HG02610 (cell line): ENCODE measurements around the gene TMCO1.
"Not testable (repeated sequence)": the region's sequence is repeated elsewhere in the genome, so short reads cannot be mapped to it uniquely, and the experiment has no call there.

Source experiments
- ATAC-seq: cut with Tn5 transposase; IDR thresholded peaks from one replicate; pipeline ENCODE4 v1.9.1; 2021; ENCODE audit warnings: mild to moderate bottlenecking, moderate library complexity; ENCODE audit not compliant: unreplicated experiment

The TMCO1 gene

GRCh38 chr1:165688046-165688445, 80.6 kb downstream of the TMCO1 start:
- ATAC-seq: no peak

- peak; percentile 34 for ATAC-seq
Measured at GRCh38 chr1:165686971-165687433, 81.7 kb downstream of the TMCO1 start.

- ATAC-seq: peak; percentile 57
Measured at GRCh38 chr1:165686121-165686970, 82.3 kb downstream of the TMCO1 start.

GRCh38 chr1:165683848-165684485, 84.7 kb downstream of the TMCO1 start:
- no peak for ATAC-seq

GRCh38 chr1:165680773-165681172, 87.9 kb downstream of the TMCO1 start:
- not testable (repeated sequence) for ATAC-seq

GRCh38 chr1:165680303-165680702, 88.4 kb downstream of the TMCO1 start:
- ATAC-seq: no peak

- no peak for ATAC-seq
Measured at GRCh38 chr1:165679282-165680036, 89.2 kb downstream of the TMCO1 start.

- ATAC-seq: no peak
Measured at GRCh38 chr1:165678509-165678908, 90.2 kb downstream of the TMCO1 start.
